ENCODE data around the gene OSTN. TPM values are rescaled to one million over a fixed set of nuclear protein-coding genes. Genes with fewer than 3 reads are reported as not detected.

OSTN gene
- polyA plus RNA-seq, 2 of the 4 experiments (the other 2 are of a cell fraction), result not detected

GRCh38 chr3:191263365-191263764 lies 64.3 kb downstream of the OSTN start:
- ATAC-seq, result no peak
- TF ChIP-seq NPAS2 (CRISPR knock-in tag; IDR thresholded peaks at IDR 0.05; ENCODE audit: borderline replicate concordance) (no peak), EHMT2 (IDR thresholded peaks at IDR 0.05; ENCODE audit: low read depth) (no peak), EP300 (IDR thresholded peaks at IDR 0.05) (no peak), RAD21 (conservative IDR thresholded peaks at IDR 0.05 in 1 of 2, IDR thresholded peaks at IDR 0.05 in 1 of 2) (no peak), RCOR1 (IDR thresholded peaks at IDR 0.05; ENCODE audit: low read depth, low read length) (no peak), GATA3 (IDR thresholded peaks at IDR 0.05; ENCODE audit: borderline replicate concordance) (no peak), BHLHE40 (IDR thresholded peaks at IDR 0.05; ENCODE audit: low read depth, low read length) (no peak), CTCF (IDR thresholded peaks at IDR 0.05) (no peak), RARB (CRISPR knock-in tag; IDR thresholded peaks at IDR 0.05) (no peak), ZSCAN20 (CRISPR knock-in tag; IDR thresholded peaks at IDR 0.05) (no peak), PBX3 (IDR thresholded peaks at IDR 0.05) (no peak), JUNB (IDR thresholded peaks at IDR 0.05) (no peak), MAZ (IDR thresholded peaks at IDR 0.05; ENCODE audit: borderline replicate concordance, low read depth, low read length) (no peak), CHD2 (IDR thresholded peaks at IDR 0.05; ENCODE audit: low read length, partially characterized antibody) (no peak), E2F6 (IDR thresholded peaks at IDR 0.05; ENCODE audit: borderline replicate concordance, low read depth) (no peak), SREBF2 (IDR thresholded peaks at IDR 0.05) (no peak)
- Histone ChIP-seq H3K9me3 (no peaks in the 10 kb centered on the region), H3K4me2 (no peak overlapping the region), H3K27ac (no peak overlapping the region), H3K4me3 (no peak overlapping the region), H3K4me1 (no peaks in the 10 kb centered on the region)
- DNase-seq (ENCODE audit: low read depth in 1 of 2, low spot score in 1 of 2), result no peak
- CTCF ChIA-PET, result interaction anchor here (1.5 kb wide), 1 partner anchor 53 kb away, joined by 3 read pairs; no protein-coding TSS in a partner anchor
- no peak for FAIRE-seq
- POLR2A ChIA-PET, result no interaction called here

- H3K27ac ChIP-seq, result no peak overlapping the region
- ChIA-PET POLR2A (no interaction called here), CTCF (interaction anchor here (1.5 kb wide), 1 partner anchor 52 kb away, joined by 3 read pairs; no protein-coding TSS in a partner anchor)
- H3K4me3 ChIP-seq, result no peak overlapping the region
- FAIRE-seq, result no peak
- WGBS (ENCODE audit: missing lambda C conversion rate), result 68% methylated on average over 3 of the region's 3 CpGs
- ATAC-seq, result no peak
- H3K4me2 ChIP-seq, result no peak overlapping the region
- H3K4me1 ChIP-seq, result no peaks in the 10 kb centered on the region
- H3K9me3 ChIP-seq, result no peaks in the 10 kb centered on the region
- no peak for DNase-seq (ENCODE audit: low read depth in 1 of 2, low spot score in 1 of 2)
- TF ChIP-seq MAZ (IDR thresholded peaks at IDR 0.05; ENCODE audit: borderline replicate concordance, low read depth, low read length), result no peak
- TF ChIP-seq HMGXB4 (CRISPR knock-in tag; IDR thresholded peaks at IDR 0.05; ENCODE audit: borderline replicate concordance), result no peak
- TF ChIP-seq MYC (IDR thresholded peaks at IDR 0.05; ENCODE audit: borderline replicate concordance, low read length), result no peak
- no peak for TF ChIP-seq ESRRA (IDR thresholded peaks at IDR 0.05; ENCODE audit: borderline replicate concordance, low read length)
- no peak for TF ChIP-seq NFE2L2 (conservative IDR thresholded peaks at IDR 0.05; ENCODE audit: low read length)
- no peak for TF ChIP-seq RNF2 (IDR thresholded peaks at IDR 0.05; ENCODE audit: borderline replicate concordance, low read depth)
- no peak for TF ChIP-seq ATOH8 (CRISPR knock-in tag; IDR thresholded peaks at IDR 0.05; ENCODE audit: low read depth)
- TF ChIP-seq RCOR1 (IDR thresholded peaks at IDR 0.05; ENCODE audit: low read depth, low read length), result no peak
- TF ChIP-seq TFCP2L1 (CRISPR knock-in tag; IDR thresholded peaks at IDR 0.05), result no peak
- TF ChIP-seq HOXB5 (CRISPR knock-in tag; IDR thresholded peaks at IDR 0.05), result no peak
- no peak for TF ChIP-seq CEBPB (IDR thresholded peaks at IDR 0.05)
- TF ChIP-seq POLR2A (IDR thresholded peaks at IDR 0.05; ENCODE audit: low read length), result no peak
- no peak for TF ChIP-seq HES2 (IDR thresholded peaks at IDR 0.05)
- TF ChIP-seq NR3C1 (IDR thresholded peaks at IDR 0.05), result no peak
- no peak for TF ChIP-seq HOXB13 (CRISPR knock-in tag; IDR thresholded peaks at IDR 0.05; ENCODE audit: low read depth)
- TF ChIP-seq CHD4 (IDR thresholded peaks at IDR 0.05; ENCODE audit: borderline replicate concordance), result no peak
- no peak for TF ChIP-seq CTCF (IDR thresholded peaks at IDR 0.05)
- no peak for TF ChIP-seq RAD21 (conservative IDR thresholded peaks at IDR 0.05 in 1 of 2, IDR thresholded peaks at IDR 0.05 in 1 of 2)
- TF ChIP-seq MAFK (IDR thresholded peaks at IDR 0.05; ENCODE audit: partially characterized antibody), result no peak
Measured at GRCh38 chr3:191263850-191264249, 64.8 kb downstream of the OSTN start.

All from A549 (cell line).